Trophoblast cell (in vitro differentiated cells and primary cell): Measurements from ENCODE around the gene ASPA.

Experiments
- DNase-seq, 2 donors: peaks; one replicate each; pipeline ENCODE4 v3.0.0-alpha.2; 2016
- H2AFZ ChIP-seq: 2 replicates; pipeline ENCODE4 v1.6.1; 2013; ENCODE audit warnings: low read length, moderate library complexity, mild to moderate bottlenecking; ENCODE audit not compliant: insufficient read depth, poor library complexity
- H2AK5ac ChIP-seq: 2 replicates; pipeline ENCODE4 v1.6.1; 2013; ENCODE audit warnings: mild to moderate bottlenecking, low read length
- H2BK120ac ChIP-seq: 2 replicates; pipeline ENCODE4 v1.6.1; 2013; ENCODE audit warnings: low read length, mild to moderate bottlenecking, moderate library complexity; ENCODE audit not compliant: insufficient read depth, poor library complexity
- H2BK12ac ChIP-seq: 2 replicates; pipeline ENCODE4 v1.6.1; 2013; ENCODE audit warnings: mild to moderate bottlenecking, low read length, moderate library complexity
- H2BK5ac ChIP-seq: 2 replicates; pipeline ENCODE4 v1.6.1; 2013; ENCODE audit warnings: low read length, low read depth, moderate library complexity, mild to moderate bottlenecking; ENCODE audit not compliant: poor library complexity
- H3K14ac ChIP-seq: 2 replicates; pipeline ENCODE4 v1.6.1; 2013; ENCODE audit warnings: mild to moderate bottlenecking, low read length
- H3K18ac ChIP-seq: 2 replicates; pipeline ENCODE4 v1.6.1; 2013; ENCODE audit warnings: mild to moderate bottlenecking, low read length
- H3K23ac ChIP-seq: 2 replicates; pipeline ENCODE4 v1.6.1; 2013; ENCODE audit warnings: low read length
- H3K27ac ChIP-seq: 2 replicates; pipeline ENCODE4 v1.5.1; 2013; ENCODE audit warnings: low read depth, mild to moderate bottlenecking, inconsistent platforms, low read length, moderate library complexity
- H3K27me3 ChIP-seq: 2 replicates; pipeline ENCODE4 v1.6.1; 2013; ENCODE audit warnings: inconsistent platforms, mild to moderate bottlenecking, low read length, moderate library complexity; ENCODE audit not compliant: insufficient read depth
- H3K36me3 ChIP-seq, 2 experiments: 1 replicate in 1 of 2; 2 replicates in 1 of 2; pipeline ENCODE4 v1.6.1; 2013; ENCODE audit warnings: low read length in 2 of 2, mild to moderate bottlenecking in 2 of 2, moderate library complexity in 1 of 2; ENCODE audit not compliant: insufficient read depth in 2 of 2, control insufficient read depth in 1 of 2
- H3K4ac ChIP-seq: 2 replicates; pipeline ENCODE4 v1.6.1; 2013; ENCODE audit warnings: low read depth, mild to moderate bottlenecking, low read length, moderate library complexity
- H3K4me1 ChIP-seq, 2 experiments: 1 replicate in 1 of 2; 2 replicates in 1 of 2; pipeline ENCODE4 v1.6.1; 2013; ENCODE audit warnings: low read length in 2 of 2, mild to moderate bottlenecking in 2 of 2, moderate library complexity in 1 of 2; ENCODE audit not compliant: insufficient read depth in 2 of 2, control insufficient read depth in 1 of 2
- H3K4me2 ChIP-seq: 2 replicates; pipeline ENCODE4 v1.6.1; 2013; ENCODE audit warnings: inconsistent platforms, mild to moderate bottlenecking, low read length, moderate library complexity
- H3K4me3 ChIP-seq: 2 replicates; pipeline ENCODE4 v1.5.1; 2013; ENCODE audit warnings: mild to moderate bottlenecking, low read depth, low read length, inconsistent platforms
- H3K79me1 ChIP-seq: one replicate; pipeline ENCODE4 v1.6.1; 2013; ENCODE audit warnings: low read length
- H3K79me2 ChIP-seq: 2 replicates; pipeline ENCODE4 v1.6.1; 2013; ENCODE audit warnings: low read length, mild to moderate bottlenecking; ENCODE audit not compliant: control insufficient read depth, insufficient read depth, poor library complexity
- H3K9ac ChIP-seq: 2 replicates; pipeline ENCODE4 v1.6.1; 2013; ENCODE audit warnings: mild to moderate bottlenecking, low read length
- H3K9me3 ChIP-seq: 2 replicates; pipeline ENCODE4 v1.6.1; 2013; ENCODE audit warnings: low read depth, mild to moderate bottlenecking, control low read depth, inconsistent platforms, low read length; ENCODE audit not compliant: insufficient read depth
- H4K12ac ChIP-seq: 2 replicates; pipeline ENCODE4 v1.6.1; 2013; ENCODE audit warnings: low read depth, mild to moderate bottlenecking, low read length, moderate library complexity
- H4K8ac ChIP-seq: 2 replicates; pipeline ENCODE4 v1.6.1; 2013; ENCODE audit warnings: low read depth, mild to moderate bottlenecking, low read length, moderate library complexity
- H4K91ac ChIP-seq: one replicate; pipeline ENCODE4 v1.6.1; 2013; ENCODE audit warnings: low read depth, mild to moderate bottlenecking, low read length, moderate library complexity
- WGBS: extraction: QIAGEN DNeasy Blood & Tissue Kit; methylation state at CpG from one replicate; pipeline ENCODE4 v1.1.7; 2013; ENCODE audit warnings: missing lambda C conversion rate; ENCODE audit not compliant: insufficient read length, insufficient coverage; ENCODE audit errors: extremely low coverage; 5-methylcytosine and 5-hydroxymethylcytosine counted together

ASPA gene

GRCh38 chr17:3526491-3526890, 50.7 kb downstream of the ASPA start:
- H3K4me3 ChIP-seq = no peak overlapping the region
- no CpG with 5 or more reads among the region's 12 CpGs for WGBS
- H4K8ac ChIP-seq = no peak overlapping the region
- H4K12ac ChIP-seq = no peak overlapping the region
- H2BK120ac ChIP-seq = no peak overlapping the region
- H2AFZ ChIP-seq = no peak overlapping the region
- no peak overlapping the region for H2BK12ac ChIP-seq
- DNase-seq = no peak
- no peak overlapping the region for H2AK5ac ChIP-seq
- H3K23ac ChIP-seq = no peak overlapping the region
- no peaks in the 10 kb centered on the region for H3K79me2 ChIP-seq
- no peak overlapping the region for H4K91ac ChIP-seq
- no peaks in the 10 kb centered on the region for H3K36me3 ChIP-seq
- no peak overlapping the region for H3K4me2 ChIP-seq
- H3K9me3 ChIP-seq = no peaks in the 10 kb centered on the region
- no peak overlapping the region for H3K27ac ChIP-seq
- H3K4ac ChIP-seq = no peak overlapping the region
- peaks cover 3% of the 10 kb centered on the region for H3K79me1 ChIP-seq
- no peak overlapping the region for H3K9ac ChIP-seq
- no peak overlapping the region for H3K18ac ChIP-seq
- no peak overlapping the region for H3K14ac ChIP-seq
- no peaks in the 10 kb centered on the region for H3K27me3 ChIP-seq
- H3K4me1 ChIP-seq = peaks cover 5 to 6% of the 10 kb centered on the region in 2 experiments
- no peak overlapping the region for H2BK5ac ChIP-seq

- Histone ChIP-seq H3K14ac (no peak overlapping the region), H4K8ac (no peak overlapping the region), H2AK5ac (no peak overlapping the region), H3K4me2 (no peak overlapping the region), H2BK12ac (no peak overlapping the region), H3K9ac (no peak overlapping the region), H3K18ac (no peak overlapping the region), H2BK5ac (no peak overlapping the region), H3K4ac (no peak overlapping the region), H3K36me3 (no peaks in the 10 kb centered on the region), H4K91ac (no peak overlapping the region), H2BK120ac (no peak overlapping the region), H3K23ac (no peak overlapping the region), H3K27me3 (no peaks in the 10 kb centered on the region), H3K79me1 (peaks cover 3% of the 10 kb centered on the region), H2AFZ (no peak overlapping the region), H3K9me3 (no peaks in the 10 kb centered on the region), H4K12ac (no peak overlapping the region), H3K4me3 (no peak overlapping the region), H3K79me2 (no peaks in the 10 kb centered on the region), H3K27ac (no peak overlapping the region), H3K4me1 (peaks cover 5 to 6% of the 10 kb centered on the region in 2 experiments)
- no peak for DNase-seq
- WGBS = no CpG with 5 or more reads among the region's 10 CpGs
Measured at GRCh38 chr17:3526971-3527370, 51.2 kb downstream of the ASPA start.

DNA sequence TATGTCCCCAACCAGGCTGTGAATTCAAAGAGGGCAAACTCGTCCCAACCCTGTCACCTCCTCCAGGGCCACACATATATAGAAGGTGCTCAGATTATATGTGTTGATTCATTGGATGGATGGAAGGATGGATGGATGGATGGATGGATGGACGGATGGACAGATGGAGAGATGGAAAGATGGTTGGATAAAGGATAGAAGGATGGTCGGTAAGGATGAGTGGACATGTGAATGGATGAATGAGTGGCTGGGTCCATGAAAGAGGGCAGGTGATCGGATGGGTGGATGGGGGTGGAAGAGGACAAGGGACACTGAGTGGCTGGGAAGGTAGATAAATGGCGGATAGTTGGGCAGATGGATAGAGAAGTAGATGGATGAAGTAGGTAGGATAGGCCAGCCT, 51.7 kb downstream of the ASPA start:
- no peak for DNase-seq
- Histone ChIP-seq H3K18ac (no peak overlapping the region), H3K27me3 (no peaks in the 10 kb centered on the region), H2AK5ac (no peak overlapping the region), H3K79me1 (peaks cover 3% of the 10 kb centered on the region), H3K36me3 (no peaks in the 10 kb centered on the region), H3K4me2 (no peak overlapping the region), H4K91ac (no peak overlapping the region), H3K23ac (no peak overlapping the region), H3K4me3 (no peak overlapping the region), H2BK5ac (no peak overlapping the region), H2AFZ (no peak overlapping the region), H3K9me3 (no peaks in the 10 kb centered on the region), H2BK12ac (no peak overlapping the region), H4K12ac (no peak overlapping the region), H2BK120ac (no peak overlapping the region), H3K4me1 (peaks cover 5 to 6% of the 10 kb centered on the region in 2 experiments), H3K9ac (no peak overlapping the region), H3K79me2 (no peaks in the 10 kb centered on the region), H4K8ac (no peak overlapping the region), H3K14ac (no peak overlapping the region), H3K4ac (no peak overlapping the region), H3K27ac (no peak overlapping the region)
- 100% methylated on average over 2 of the region's 5 CpGs for WGBS

DNA sequence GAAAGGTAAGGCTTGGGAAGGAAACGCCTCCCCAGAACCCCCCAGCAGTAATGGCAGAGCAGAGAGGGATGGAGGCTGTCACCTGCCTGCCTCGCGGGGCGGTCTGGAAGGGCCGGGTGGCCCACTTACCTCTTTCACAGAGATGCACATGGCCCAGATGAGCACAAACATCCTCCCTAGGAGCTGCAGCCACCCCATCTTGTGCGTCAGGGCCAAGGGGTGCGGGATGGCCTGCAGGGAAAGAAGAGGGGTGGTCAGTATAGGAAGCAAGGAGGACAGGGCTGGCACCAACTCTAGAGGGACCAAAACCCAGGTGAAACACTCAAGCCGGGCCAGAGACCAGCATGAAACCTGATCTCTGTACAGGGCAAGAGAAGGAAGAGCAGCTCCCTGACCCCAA, 52.1 kb downstream of the ASPA start:
- no peak overlapping the region for H2AK5ac ChIP-seq
- no peaks in the 10 kb centered on the region for H3K79me2 ChIP-seq
- H3K4ac ChIP-seq = no peak overlapping the region
- no CpG with 5 or more reads among the region's 8 CpGs for WGBS
- no peak overlapping the region for H2BK12ac ChIP-seq
- no peak overlapping the region for H2AFZ ChIP-seq
- H3K4me3 ChIP-seq = no peak overlapping the region
- no peak overlapping the region for H4K91ac ChIP-seq
- no peak overlapping the region for H3K14ac ChIP-seq
- H3K4me2 ChIP-seq = no peak overlapping the region
- H4K12ac ChIP-seq = no peak overlapping the region
- peaks cover 5 to 6% of the 10 kb centered on the region in 2 experiments for H3K4me1 ChIP-seq
- H3K9ac ChIP-seq = no peak overlapping the region
- no peaks in the 10 kb centered on the region for H3K9me3 ChIP-seq
- peaks cover 3% of the 10 kb centered on the region for H3K79me1 ChIP-seq
- no peak overlapping the region for H3K27ac ChIP-seq
- H4K8ac ChIP-seq = no peak overlapping the region
- no peak overlapping the region for H3K23ac ChIP-seq
- no peak overlapping the region for H2BK5ac ChIP-seq
- H3K36me3 ChIP-seq = no peaks in the 10 kb centered on the region
- DNase-seq = no peak
- H3K18ac ChIP-seq = no peak overlapping the region
- H2BK120ac ChIP-seq = no peak overlapping the region
- no peaks in the 10 kb centered on the region for H3K27me3 ChIP-seq
